Naive thymus-derived CD4-positive, alpha-beta T cell (primary cell): ENCODE data around the gene LAMA5. TPM values are rescaled to one million over a fixed set of nuclear protein-coding genes. Genes with fewer than 3 reads are reported as not detected.

Experiments used
- ATAC-seq: fragments of 150-1000 bp; cut with Tn5 transposase; 2 replicates; pipeline ENCODE4 v1.10.0; 2021; ENCODE audit warnings: mild to moderate bottlenecking, moderate library complexity
- CTCF ChIA-PET: fragments of 350-600 bp; sonication (Branson Sonifier 250); formaldehyde crosslinking; loops from one replicate; lab custom pipeline; 2021; ENCODE audit warnings: antibody characterized with exemption; lab: Charles Lee
- POLR2A ChIA-PET: fragments of 350-600 bp; sonication (Branson Sonifier 250); formaldehyde crosslinking; loops from one replicate; lab custom pipeline; 2021; ENCODE audit warnings: antibody characterized with exemption, inconsistent platforms; lab: Charles Lee
- DNase-seq, 9 donors: peaks; one replicate each; pipeline versions ENCODE4 v3.0.0 to v3.0.0-alpha.2; 2020 to 2022; ENCODE audit warnings: mixed read lengths in 1 of 9
- H3K27ac ChIP-seq: one replicate; pipeline ENCODE4 v1.7.0; 2013; ENCODE audit warnings: mild to moderate bottlenecking, low read depth, low read length, moderate library complexity
- H3K27me3 ChIP-seq, 2 donors: one replicate each; pipeline ENCODE4 v1.7.0; 2013; ENCODE audit warnings: low read length in 2 of 2, mild to moderate bottlenecking in 2 of 2, moderate library complexity in 2 of 2; ENCODE audit not compliant: control insufficient read depth in 2 of 2, insufficient read depth in 2 of 2
- H3K36me3 ChIP-seq, 3 experiments: 1 replicate in 2 of 3; 2 replicates in 1 of 3; pipeline ENCODE4 v1.7.0; 2013; ENCODE audit warnings: low read length in 3 of 3, mild to moderate bottlenecking in 3 of 3, moderate library complexity in 1 of 3; ENCODE audit not compliant: insufficient read depth in 3 of 3, control insufficient read depth in 2 of 3
- H3K4me1 ChIP-seq, 2 donors: one replicate each; pipeline ENCODE4 v1.7.0; 2013; ENCODE audit warnings: low read length in 2 of 2, mild to moderate bottlenecking in 2 of 2, moderate library complexity in 1 of 2; ENCODE audit not compliant: control insufficient read depth in 2 of 2, insufficient read depth in 2 of 2
- H3K4me3 ChIP-seq: 2 replicates; pipeline ENCODE4 v1.7.0; 2013; ENCODE audit warnings: mild to moderate bottlenecking, low read length
- H3K9me3 ChIP-seq, 3 experiments: 1 replicate in 2 of 3; 2 replicates in 1 of 3; pipeline ENCODE4 v1.7.0; 2013; ENCODE audit warnings: low read length in 3 of 3; ENCODE audit not compliant: control insufficient read depth in 2 of 3
- H3K27ac Mint-ChIP-seq, 9 donors: one replicate each; pipeline ENCODE4 v1.8.0; 2020 to 2022; ENCODE audit warnings: mixed read lengths in 9 of 9, mild to moderate bottlenecking in 8 of 9, moderate library complexity in 5 of 9, inconsistent platforms in 2 of 9
- H3K27me3 Mint-ChIP-seq, 5 donors: one replicate each; pipeline ENCODE4 v1.8.0; 2021 to 2022; ENCODE audit warnings: mixed read lengths in 5 of 5, mild to moderate bottlenecking in 1 of 5
- H3K36me3 Mint-ChIP-seq, 5 donors: one replicate each; pipeline ENCODE4 v1.8.0; 2020 to 2022; ENCODE audit warnings: mixed read lengths in 5 of 5, mild to moderate bottlenecking in 3 of 5, inconsistent platforms in 1 of 5
- H3K4me1 Mint-ChIP-seq, 7 donors: one replicate each; pipeline ENCODE4 v1.8.0; 2020 to 2022; ENCODE audit warnings: mixed read lengths in 7 of 7, mild to moderate bottlenecking in 3 of 7, inconsistent platforms in 1 of 7
- H3K4me3 Mint-ChIP-seq, 10 donors: one replicate each; pipeline ENCODE4 v1.8.0; 2020 to 2022; ENCODE audit warnings: mild to moderate bottlenecking in 10 of 10, mixed read lengths in 10 of 10, moderate library complexity in 6 of 10, inconsistent platforms in 2 of 10
- H3K9me3 Mint-ChIP-seq, 11 donors: one replicate each; pipeline ENCODE4 v1.8.0; 2020 to 2022; ENCODE audit warnings: mixed read lengths in 11 of 11, mild to moderate bottlenecking in 4 of 11, inconsistent platforms in 1 of 11, moderate library complexity in 1 of 11
- intact Hi-C, 2 donors: fragments of 100-400 bp; cut with micrococcal nuclease; formaldehyde crosslinking; loops; one replicate each; pipeline ENCODE4 v1.15.1; 2023
- polyA plus RNA-seq, 2 donors: library from polyadenylated mRNA; unstranded; fragments of 300-500 nt; fragmentation: Illumina TruSeq; gene quantifications; one replicate each; pipeline ENCODE4 v1.2.3, GENCODE V29; 2021
- total RNA-seq, 6 experiments: library from RNA in 5 of 6; stranded (reverse) in 5 of 6; gene quantifications; 1 replicate in 5 of 6; 2 replicates in 1 of 6; pipeline ENCODE4 v1.2.3 and lab custom pipeline; 2021 to 2026

LAMA5 gene
- total and polyA plus RNA-seq, 7 experiments from 2014 or later, result 0.05 to 1.3 (median 0.57) TPM; not detected in 2

DNA sequence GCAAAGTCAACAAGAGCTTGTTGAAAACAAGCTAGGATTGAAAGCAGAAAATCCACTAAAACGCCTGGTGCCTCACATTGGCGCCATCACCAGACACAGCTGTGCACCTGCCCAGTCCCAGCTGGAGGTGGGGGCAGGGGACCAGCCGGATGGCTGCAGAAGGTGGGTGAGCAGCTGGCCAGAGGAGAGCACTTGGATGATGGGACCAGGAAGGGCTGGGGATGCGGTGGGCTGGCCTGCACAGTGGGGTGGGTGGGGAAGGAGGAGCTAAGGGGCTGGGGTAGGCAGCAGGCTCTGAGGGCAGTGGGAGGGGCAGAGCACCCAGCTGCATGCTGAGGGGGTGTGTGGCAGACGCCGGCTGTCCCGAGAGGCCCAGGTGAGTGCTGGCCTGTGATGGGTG is 32.9 kb upstream of the LAMA5 start:
- no peak overlapping the region for H3K27ac ChIP-seq
- Mint-ChIP-seq H3K4me3 (no peak overlapping the region), H3K4me1 (peaks cover 2 to 20% (median 12%) of the 10 kb centered on the region in 7 donors), H3K9me3 (peaks cover 0 to 7% (median 0%) of the 10 kb centered on the region in 11 donors), H3K27me3 (no peaks in the 10 kb centered on the region), H3K36me3 (peaks cover 0 to 14% (median 4%) of the 10 kb centered on the region in 5 donors), H3K27ac (peak overlapping the region in 1 of 9 donors; percentile 73)
- POLR2A ChIA-PET, result interaction anchor here (0.8 kb wide), 1 partner anchor 12 kb away, joined by 4 read pairs; no protein-coding TSS in a partner anchor
- CTCF ChIA-PET, result interaction anchor here (0.9 kb wide), 1 partner anchor 10 kb away, joined by 3 read pairs; no protein-coding TSS in a partner anchor
- ATAC-seq (no peak), DNase-seq (no peak)
- H3K4me3 ChIP-seq, result no peak overlapping the region
- H3K4me1 ChIP-seq, result no peaks in the 10 kb centered on the region
- no peaks in the 10 kb centered on the region for H3K27me3 ChIP-seq
- intact Hi-C loops, result no loop called here
- H3K36me3 ChIP-seq, result peaks cover 0 to 20% (median 0%) of the 10 kb centered on the region in 3 experiments
- H3K9me3 ChIP-seq, result no peaks in the 10 kb centered on the region

DNA sequence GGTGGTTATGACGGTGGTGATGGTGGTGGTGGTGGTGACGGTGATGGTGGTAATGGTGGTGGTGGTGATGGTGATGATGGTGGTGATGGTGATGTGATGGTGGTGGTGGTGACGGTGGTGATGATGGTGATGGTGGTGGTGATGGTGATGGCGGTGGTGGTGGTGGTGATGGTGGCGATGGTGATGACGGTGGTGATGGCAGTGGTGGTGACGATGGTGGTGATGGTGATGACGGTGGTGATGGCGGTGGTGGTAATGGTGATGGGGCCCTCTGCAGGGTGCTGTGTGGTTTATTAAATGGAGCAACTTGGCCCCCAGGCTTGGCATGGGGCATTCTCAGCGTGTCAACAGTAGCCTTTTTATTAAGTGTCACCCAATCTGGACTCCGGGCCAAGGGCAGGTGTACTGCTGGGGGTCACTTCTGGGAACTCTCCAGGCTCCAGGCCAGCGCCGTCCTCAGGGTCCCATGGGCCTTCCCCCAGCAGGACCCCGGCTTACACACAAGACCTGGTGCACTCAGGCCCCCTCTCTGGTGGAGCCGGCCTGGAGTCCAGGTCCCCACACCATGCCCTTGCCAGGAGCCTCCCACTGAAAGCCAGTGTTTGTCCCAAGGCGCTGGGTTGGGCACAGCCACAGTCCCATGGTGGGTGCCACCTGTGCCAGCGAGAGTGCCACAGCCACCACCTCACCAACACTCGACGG is 31.2 kb upstream of the LAMA5 start:
- intact Hi-C loops, result no loop called here
- POLR2A ChIA-PET, result no interaction called here
- Mint-ChIP-seq H3K27ac (no peak overlapping the region), H3K4me1 (peaks cover 0 to 8% (median 6%) of the 10 kb centered on the region in 7 donors), H3K4me3 (no peak overlapping the region), H3K9me3 (peaks cover 0 to 7% (median 0%) of the 10 kb centered on the region in 11 donors), H3K36me3 (peaks cover 0 to 14% (median 4%) of the 10 kb centered on the region in 5 donors), H3K27me3 (no peaks in the 10 kb centered on the region)
- H3K36me3 ChIP-seq, result peaks cover 0 to 37% (median 0%) of the 10 kb centered on the region in 3 experiments
- no peak overlapping the region for H3K4me3 ChIP-seq
- CTCF ChIA-PET, result no interaction called here
- no peaks in the 10 kb centered on the region for H3K9me3 ChIP-seq
- H3K4me1 ChIP-seq, result no peaks in the 10 kb centered on the region
- no peak for DNase-seq
- no peaks in the 10 kb centered on the region for H3K27me3 ChIP-seq
- no peak for ATAC-seq
- no peak overlapping the region for H3K27ac ChIP-seq

DNA sequence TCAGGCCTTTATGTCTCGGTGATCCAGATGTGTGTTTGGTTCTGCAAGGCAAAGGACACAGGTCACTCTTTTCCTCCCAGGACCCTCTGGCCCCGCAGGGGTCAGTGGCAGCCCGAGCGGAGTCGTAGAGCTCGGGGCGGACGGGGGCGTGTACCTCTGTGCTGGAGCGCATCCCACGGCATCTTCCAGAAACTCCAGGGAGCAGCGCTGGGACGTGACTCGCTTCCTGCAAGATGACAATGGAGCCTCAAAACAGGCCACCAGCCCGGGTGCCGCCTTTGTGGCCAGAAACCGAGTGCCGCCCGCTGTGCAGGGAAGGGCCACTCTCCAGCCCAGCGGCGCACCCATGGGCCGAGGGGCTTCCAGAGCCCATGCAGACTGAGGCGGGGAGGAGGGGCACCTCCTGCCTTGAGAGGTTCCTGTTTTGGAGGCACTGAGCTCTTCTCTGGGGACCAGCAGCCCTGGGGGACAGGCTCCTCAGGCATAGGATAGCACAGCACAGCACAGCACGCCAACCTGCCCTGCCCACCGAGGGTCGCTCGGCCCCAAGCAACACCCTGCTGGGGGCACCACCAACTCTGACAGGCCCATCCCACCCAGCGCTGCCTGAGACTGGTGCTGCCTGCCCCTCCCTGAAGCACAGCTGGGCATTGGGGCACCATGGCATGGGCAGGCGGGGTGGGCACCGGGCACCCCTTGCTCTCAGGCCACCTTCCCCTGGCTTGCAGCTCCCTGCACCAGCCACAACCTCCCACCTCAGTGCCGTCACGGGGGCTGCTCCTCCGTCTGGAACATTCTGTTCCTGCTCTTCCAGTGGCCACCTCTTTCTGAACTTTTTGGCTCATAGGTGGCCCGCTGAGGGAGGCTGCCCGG is 29.5 kb upstream of the LAMA5 start:
- Histone ChIP-seq H3K27ac (no peak overlapping the region), H3K4me3 (no peak overlapping the region), H3K9me3 (no peaks in the 10 kb centered on the region), H3K27me3 (no peaks in the 10 kb centered on the region), H3K36me3 (peaks cover 0 to 38% (median 0%) of the 10 kb centered on the region in 3 experiments), H3K4me1 (no peaks in the 10 kb centered on the region)
- Mint-ChIP-seq H3K27me3 (no peaks in the 10 kb centered on the region), H3K4me1 (peaks cover 0 to 7% (median 3%) of the 10 kb centered on the region in 7 donors), H3K27ac (no peak overlapping the region), H3K4me3 (no peak overlapping the region), H3K9me3 (peaks cover 0 to 7% (median 0%) of the 10 kb centered on the region in 11 donors), H3K36me3 (peaks cover 0 to 14% (median 4%) of the 10 kb centered on the region in 5 donors)
- ChIA-PET CTCF (no interaction called here), POLR2A (no interaction called here)
- ATAC-seq (no peak), DNase-seq (no peak)
- intact Hi-C loops, result no loop called here

DNA sequence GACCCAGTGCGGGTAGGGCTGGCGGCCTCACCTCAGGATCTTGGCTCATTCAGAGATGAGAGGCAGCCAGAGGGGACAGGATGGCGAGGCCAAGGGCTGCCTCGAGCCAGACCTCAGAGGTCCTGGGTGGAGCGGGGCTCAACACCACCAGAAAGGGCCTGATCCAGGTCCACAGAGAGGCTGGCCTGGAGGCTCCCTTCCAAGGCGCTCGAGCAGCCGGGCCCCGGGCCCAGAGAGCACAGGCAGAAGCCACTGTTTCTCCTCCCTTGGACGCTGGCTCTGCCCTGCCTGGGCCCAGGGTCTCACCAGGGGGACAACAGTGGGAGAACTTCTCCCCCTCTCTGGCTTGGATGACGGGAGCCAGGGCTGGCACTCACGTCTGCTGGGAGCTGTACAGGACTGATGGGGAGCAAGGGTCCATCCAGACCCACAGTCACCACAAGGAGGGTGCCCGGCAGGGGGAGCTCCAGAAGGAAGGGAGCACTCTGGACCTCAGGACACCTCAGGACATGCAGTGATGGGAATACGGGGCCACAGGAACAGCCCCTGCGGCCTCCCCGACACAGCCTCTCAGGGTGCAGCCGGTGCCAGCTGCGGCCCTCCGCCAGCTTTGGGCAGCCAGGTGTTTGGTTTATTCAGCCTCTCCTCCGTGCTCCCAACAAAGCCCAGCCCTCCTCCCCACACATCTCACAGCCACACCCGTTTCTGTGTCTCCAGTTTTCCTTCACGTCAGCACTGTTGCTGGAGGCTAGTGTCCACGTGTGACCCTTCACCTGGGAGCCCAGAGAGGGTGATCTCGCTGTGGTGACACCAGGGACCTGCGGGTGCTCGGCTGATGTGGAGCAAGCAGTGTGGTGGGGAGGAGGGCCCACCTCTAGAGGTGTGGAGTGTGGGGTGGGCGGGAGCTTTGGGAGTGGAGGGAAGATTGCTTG is 28.5 kb upstream of the LAMA5 start:
- no peak for ATAC-seq
- Mint-ChIP-seq H3K4me1 (peaks cover 0 to 3% (median 0%) of the 10 kb centered on the region in 7 donors), H3K27ac (no peak overlapping the region), H3K36me3 (peaks cover 0 to 14% (median under 1%) of the 10 kb centered on the region in 5 donors), H3K27me3 (no peaks in the 10 kb centered on the region), H3K9me3 (peaks cover 0 to 7% (median 0%) of the 10 kb centered on the region in 11 donors), H3K4me3 (no peak overlapping the region)
- ChIA-PET POLR2A (no interaction called here), CTCF (no interaction called here)
- DNase-seq, result no peak
- Histone ChIP-seq H3K9me3 (no peaks in the 10 kb centered on the region), H3K4me3 (no peak overlapping the region), H3K27me3 (no peaks in the 10 kb centered on the region), H3K4me1 (no peaks in the 10 kb centered on the region), H3K36me3 (peaks cover 0 to 45% (median 0%) of the 10 kb centered on the region in 3 experiments), H3K27ac (no peak overlapping the region)
- intact Hi-C loops, result no loop called here

DNA sequence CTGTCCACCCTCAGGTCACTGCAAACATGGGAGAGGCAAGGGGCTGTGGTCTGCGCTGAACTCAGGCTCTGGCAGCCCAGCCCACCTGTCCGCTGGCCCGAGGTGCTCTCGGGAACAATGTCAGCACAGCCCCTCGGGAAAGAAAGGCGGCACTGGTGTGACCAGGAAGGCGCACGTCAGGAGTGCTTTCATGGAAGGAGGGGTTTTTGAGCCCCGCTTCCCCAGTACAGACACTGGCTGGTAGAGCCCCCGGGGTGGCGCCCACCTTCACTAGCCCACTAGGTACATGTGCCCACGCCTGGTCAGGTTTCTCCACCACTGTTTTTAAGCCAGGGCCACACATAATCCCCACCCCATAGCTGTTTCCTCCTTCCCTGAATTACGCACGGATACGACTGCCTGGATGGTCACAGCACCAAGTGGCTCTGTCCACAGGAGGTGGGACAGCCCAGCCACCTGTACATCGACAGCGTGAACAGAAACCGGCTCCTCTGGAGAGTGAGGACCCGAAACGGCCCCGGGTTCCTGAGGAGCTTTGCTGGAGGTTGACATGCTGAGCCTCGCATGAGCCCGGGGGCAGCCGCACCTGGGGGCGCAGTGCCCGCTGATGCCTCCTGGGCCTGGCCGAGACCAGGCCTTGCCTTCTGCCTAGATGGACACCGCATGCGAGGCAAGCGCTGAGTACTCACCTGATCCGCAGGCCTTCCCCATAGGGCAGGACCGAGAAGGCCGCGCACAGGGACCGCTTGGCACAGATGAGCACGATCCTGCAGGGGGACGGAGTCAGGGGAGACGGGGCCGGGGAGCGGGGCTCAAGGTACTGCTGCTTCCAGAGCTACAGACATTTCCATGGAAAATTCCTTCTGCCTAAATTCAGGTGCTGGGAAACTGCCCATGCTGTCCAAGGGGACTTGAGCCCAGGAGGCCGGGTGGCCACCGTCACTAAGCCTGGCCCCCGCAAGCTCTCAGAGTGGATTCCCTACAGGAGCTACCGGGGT is 27.4 kb upstream of the LAMA5 start:
- POLR2A ChIA-PET, result no interaction called here
- intact Hi-C loops, result no loop called here
- DNase-seq (no peak), ATAC-seq (no peak)
- Mint-ChIP-seq H3K4me3 (no peak overlapping the region), H3K27ac (no peak overlapping the region), H3K27me3 (no peaks in the 10 kb centered on the region), H3K4me1 (peaks cover 0 to 9% (median 1%) of the 10 kb centered on the region in 7 donors), H3K36me3 (peaks cover 0 to 15% (median 0%) of the 10 kb centered on the region in 5 donors), H3K9me3 (peaks cover 0 to 7% (median 0%) of the 10 kb centered on the region in 11 donors)
- Histone ChIP-seq H3K9me3 (no peaks in the 10 kb centered on the region), H3K4me1 (no peaks in the 10 kb centered on the region), H3K27me3 (no peaks in the 10 kb centered on the region), H3K4me3 (no peak overlapping the region), H3K36me3 (peaks cover 0 to 55% (median 0%) of the 10 kb centered on the region in 3 experiments), H3K27ac (no peak overlapping the region)
- CTCF ChIA-PET, result no interaction called here
